ENCODE measurements around the gene ATP5F1E. TPM values are rescaled to one million over a fixed set of nuclear protein-coding genes. Genes with fewer than 3 reads are reported as not detected.

Gene ATP5F1E
- total RNA-seq, 1 experiment from 2014 or later: 41.1 TPM

- no peak for TF ChIP-seq ZNF425 (CRISPR knock-in tag; conservative IDR thresholded peaks at IDR 0.05)
These were observed 45.6 kb upstream of the ATP5F1E start (continued) for GRCh38 chr20:59077705-59078104.

- H3K27me3 Mint-ChIP-seq (ENCODE audit: low read depth): peaks cover 19% of the 10 kb centered on the region
- TF ChIP-seq ZNF416 (CRISPR knock-in tag; IDR thresholded peaks at IDR 0.05) (no peak), USF2 (CRISPR knock-in tag; IDR thresholded peaks at IDR 0.05) (no peak), ELF4 (CRISPR knock-in tag; IDR thresholded peaks at IDR 0.05; ENCODE audit: low read depth) (no peak), ZNF232 (CRISPR knock-in tag; IDR thresholded peaks at IDR 0.05) (no peak), FOXK1 (CRISPR knock-in tag; IDR thresholded peaks at IDR 0.05) (no peak), CREB1 (CRISPR knock-in tag; IDR thresholded peaks at IDR 0.05) (no peak), NR2C2 (CRISPR knock-in tag; IDR thresholded peaks at IDR 0.05) (no peak), SMAD4 (CRISPR knock-in tag; IDR thresholded peaks at IDR 0.05) (no peak), NFYB (CRISPR knock-in tag; conservative IDR thresholded peaks at IDR 0.05; ENCODE audit: low read depth) (no peak), ATF1 (CRISPR knock-in tag; IDR thresholded peaks at IDR 0.05) (no peak)
- DNase-seq (ENCODE audit: low spot score) (no peak), ATAC-seq (no peak)
- ChIA-PET CTCF (interaction anchor here (1.5 to 1.8 kb wide), 2 partner anchors 12 kb away, joined by 6 to 7 read pairs; no protein-coding TSS in a partner anchor), POLR2A (no interaction called here)
- H3K36me3 Mint-ChIP-seq: no peaks in the 10 kb centered on the region
- no peak overlapping the region for H3K27ac Mint-ChIP-seq
- peaks cover 3% of the 10 kb centered on the region; the same call in 1 of the 2 replicates for H3K4me1 Mint-ChIP-seq
- no peaks in the 10 kb centered on the region for H3K9me3 Mint-ChIP-seq
- H3K4me3 Mint-ChIP-seq: no peak overlapping the region
These were observed 43.9 kb upstream of the ATP5F1E start for GRCh38 chr20:59075934-59076508.

GRCh38 chr20:59074456-59074855, 42.3 kb upstream of the ATP5F1E start:
- H3K27me3 Mint-ChIP-seq (ENCODE audit: low read depth): peaks cover 23% of the 10 kb centered on the region
- no peak for DNase-seq (ENCODE audit: low spot score)
- no peaks in the 10 kb centered on the region for H3K36me3 Mint-ChIP-seq
- ATAC-seq: no peak
- H3K27ac Mint-ChIP-seq: no peak overlapping the region
- H3K4me1 Mint-ChIP-seq: peaks cover 3% of the 10 kb centered on the region; the same call in 1 of the 2 replicates
- TF ChIP-seq CREM (CRISPR knock-in tag; IDR thresholded peaks at IDR 0.05): no peak
- no peak for TF ChIP-seq TEAD1 (CRISPR knock-in tag; IDR thresholded peaks at IDR 0.05)
- no peak for TF ChIP-seq TP53 (CRISPR knock-in tag; IDR thresholded peaks at IDR 0.05)
- TF ChIP-seq ZMAT4 (CRISPR knock-in tag; IDR thresholded peaks at IDR 0.05): no peak
- TF ChIP-seq PRRX2 (CRISPR knock-in tag; IDR thresholded peaks at IDR 0.05): no peak
- no peak for TF ChIP-seq GRHL2 (CRISPR knock-in tag; IDR thresholded peaks at IDR 0.05; ENCODE audit: insufficient replicate concordance, severe bottlenecking)
- no peak for TF ChIP-seq RORB (CRISPR knock-in tag; IDR thresholded peaks at IDR 0.05)
- TF ChIP-seq ZNF138 (CRISPR knock-in tag; conservative IDR thresholded peaks at IDR 0.05): no peak
- no peak for TF ChIP-seq FOXK1 (CRISPR knock-in tag; IDR thresholded peaks at IDR 0.05)
- no peak for TF ChIP-seq ATF1 (CRISPR knock-in tag; IDR thresholded peaks at IDR 0.05)
- no peak for TF ChIP-seq ARID4B (CRISPR knock-in tag; IDR thresholded peaks at IDR 0.05; ENCODE audit: borderline replicate concordance)
- TF ChIP-seq IRF1 (CRISPR knock-in tag; IDR thresholded peaks at IDR 0.05): no peak
- TF ChIP-seq E2F5 (CRISPR knock-in tag; IDR thresholded peaks at IDR 0.05): no peak
- no peak for TF ChIP-seq FOXP1 (CRISPR knock-in tag; IDR thresholded peaks at IDR 0.05; ENCODE audit: borderline replicate concordance)
- TF ChIP-seq ESRRA (CRISPR knock-in tag; IDR thresholded peaks at IDR 0.05; ENCODE audit: borderline replicate concordance): no peak
- H3K4me3 Mint-ChIP-seq: no peak overlapping the region
- ChIA-PET POLR2A (no interaction called here), CTCF (no interaction called here)
- no peaks in the 10 kb centered on the region for H3K9me3 Mint-ChIP-seq
